ENCODE data around the gene IL20RA.

The IL20RA gene

DNA sequence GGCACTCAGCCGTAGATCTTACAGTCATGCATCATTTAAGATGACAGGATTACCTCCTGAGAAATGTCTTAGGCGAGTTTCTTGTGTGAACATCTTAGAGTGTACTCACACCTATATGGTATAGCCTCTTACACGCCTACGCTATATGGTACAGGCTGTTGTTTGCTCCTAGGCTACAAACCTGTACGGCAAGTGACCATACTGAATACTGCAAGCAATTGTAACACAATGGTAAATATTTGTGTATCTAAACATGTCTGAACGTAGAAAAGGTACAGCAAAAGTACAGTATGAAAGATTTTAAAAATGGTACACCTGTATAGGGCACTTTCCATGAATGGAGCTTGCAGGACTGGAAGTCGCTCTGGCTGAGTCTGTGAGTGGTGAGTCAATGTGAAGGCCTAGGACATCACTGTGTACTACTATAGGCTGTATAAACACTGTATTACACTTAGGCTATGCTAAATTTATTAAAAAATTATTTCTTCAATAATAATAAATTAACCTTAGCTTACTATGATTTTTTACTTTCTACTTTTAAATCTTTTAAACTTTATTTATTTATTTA lies 541 bp upstream of the IL20RA start:
- no peak for DNase-seq

GRCh38 chr6:137043710-137044365 lies 927 bp downstream of the IL20RA start:
- no peak for DNase-seq

- DNase-seq = no peak
These were observed 4.4 kb downstream of the IL20RA start for GRCh38 chr6:137040393-137040792.

DNA sequence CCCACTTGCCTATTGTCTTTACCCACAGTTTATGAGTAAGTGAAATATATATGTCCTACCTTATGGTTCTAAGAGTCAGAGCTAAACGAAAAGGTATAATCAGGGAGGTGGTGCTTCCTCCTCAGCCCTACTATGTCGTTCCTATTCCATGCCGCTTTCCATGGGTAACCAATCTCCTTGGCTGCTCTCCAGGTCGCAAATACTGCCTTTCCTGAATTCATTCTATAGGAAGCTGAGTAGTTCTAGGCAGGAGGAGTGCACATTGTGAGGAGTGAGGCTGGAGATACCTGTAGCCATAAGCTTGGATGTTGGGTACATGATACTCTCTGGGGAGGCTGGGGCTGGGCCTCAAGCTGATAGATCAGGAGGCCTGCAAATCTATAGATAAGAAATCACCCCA lies 5.8 kb downstream of the IL20RA start:
- DNase-seq = no peak

DNA sequence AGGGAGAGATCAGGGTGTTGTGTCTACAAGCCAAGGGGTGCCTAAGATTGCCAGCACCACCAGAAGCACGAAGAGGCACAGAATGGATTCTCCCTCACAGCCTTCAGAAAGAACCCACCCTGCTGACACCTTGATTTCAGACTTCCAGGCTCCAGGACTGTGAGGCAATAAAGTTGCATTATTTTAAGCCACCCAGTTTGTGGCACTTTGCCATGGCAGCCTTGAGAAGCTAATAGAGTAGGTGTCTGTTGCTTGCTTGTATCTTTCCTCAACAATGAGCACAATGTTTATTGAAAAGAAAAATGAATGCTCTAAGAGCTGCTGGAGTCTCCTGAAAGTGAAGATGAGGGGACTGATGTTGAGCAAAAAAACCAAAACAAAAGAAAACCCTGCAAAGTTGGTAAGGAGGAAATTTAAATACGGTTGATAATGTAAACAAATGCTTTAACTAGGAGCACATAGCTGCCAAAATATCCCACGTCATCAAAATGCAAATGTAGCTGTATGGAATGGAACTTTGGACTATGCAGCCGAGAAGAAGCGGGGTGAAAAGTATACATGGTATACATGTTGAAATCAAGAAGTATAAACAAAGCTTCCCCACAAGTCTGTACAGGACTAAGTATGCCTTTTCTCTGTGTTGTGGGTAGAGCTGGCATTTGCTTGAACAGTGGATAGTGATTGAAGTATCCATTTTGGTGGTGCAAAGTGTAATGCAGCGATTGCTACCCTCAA lies 8.0 kb downstream of the IL20RA start:
- DNase-seq = no peak

GRCh38 chr6:137033828-137034227 lies 10.9 kb downstream of the IL20RA start:
- no peak for DNase-seq

DNA sequence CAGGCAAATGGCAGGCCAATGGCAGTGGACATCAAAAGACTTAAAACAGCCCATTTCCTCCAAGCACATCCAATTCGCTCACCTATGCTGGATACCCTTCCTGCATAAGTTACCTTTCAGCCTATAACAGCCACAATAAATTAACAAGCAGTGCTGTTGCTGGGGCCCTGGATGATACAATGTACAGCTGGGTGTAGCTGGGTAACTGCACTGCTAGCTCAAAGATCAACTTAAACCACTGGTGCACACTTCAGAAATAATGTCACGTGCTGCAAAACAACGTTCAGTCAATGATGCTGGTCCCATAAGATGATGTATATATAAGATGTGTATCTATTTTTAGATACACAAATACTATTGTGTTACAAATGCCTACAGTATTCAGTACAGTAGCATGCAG lies 13.6 kb downstream of the IL20RA start:
- no peak for DNase-seq

GRCh38 chr6:137028912-137029311 lies 15.9 kb downstream of the IL20RA start:
- no peak for DNase-seq

GRCh38 chr6:137025786-137026730 lies 18.7 kb downstream of the IL20RA start:
- no peak for DNase-seq

- no peak for DNase-seq
These were observed 20.4 kb downstream of the IL20RA start for GRCh38 chr6:137024237-137024990.

DNA sequence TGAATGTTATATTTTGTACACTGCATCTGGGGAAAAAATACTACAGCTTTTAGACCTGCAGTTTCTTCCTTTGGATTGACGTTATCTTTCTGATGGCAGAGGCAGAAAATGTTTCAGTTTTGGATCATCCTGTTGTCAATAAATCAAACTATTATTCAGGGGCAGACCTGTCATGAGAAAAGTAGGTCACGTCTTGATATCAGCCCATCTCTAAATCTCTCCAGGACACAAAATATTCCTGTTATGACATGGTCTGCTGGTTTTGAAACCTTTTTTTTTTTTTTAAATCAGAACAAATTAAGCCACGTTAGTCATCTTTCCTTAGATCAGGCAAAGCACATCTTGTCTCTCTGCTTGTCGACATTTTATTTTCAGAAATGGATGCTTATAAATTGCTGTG lies 24.0 kb downstream of the IL20RA start:
- no peak for DNase-seq

DNA sequence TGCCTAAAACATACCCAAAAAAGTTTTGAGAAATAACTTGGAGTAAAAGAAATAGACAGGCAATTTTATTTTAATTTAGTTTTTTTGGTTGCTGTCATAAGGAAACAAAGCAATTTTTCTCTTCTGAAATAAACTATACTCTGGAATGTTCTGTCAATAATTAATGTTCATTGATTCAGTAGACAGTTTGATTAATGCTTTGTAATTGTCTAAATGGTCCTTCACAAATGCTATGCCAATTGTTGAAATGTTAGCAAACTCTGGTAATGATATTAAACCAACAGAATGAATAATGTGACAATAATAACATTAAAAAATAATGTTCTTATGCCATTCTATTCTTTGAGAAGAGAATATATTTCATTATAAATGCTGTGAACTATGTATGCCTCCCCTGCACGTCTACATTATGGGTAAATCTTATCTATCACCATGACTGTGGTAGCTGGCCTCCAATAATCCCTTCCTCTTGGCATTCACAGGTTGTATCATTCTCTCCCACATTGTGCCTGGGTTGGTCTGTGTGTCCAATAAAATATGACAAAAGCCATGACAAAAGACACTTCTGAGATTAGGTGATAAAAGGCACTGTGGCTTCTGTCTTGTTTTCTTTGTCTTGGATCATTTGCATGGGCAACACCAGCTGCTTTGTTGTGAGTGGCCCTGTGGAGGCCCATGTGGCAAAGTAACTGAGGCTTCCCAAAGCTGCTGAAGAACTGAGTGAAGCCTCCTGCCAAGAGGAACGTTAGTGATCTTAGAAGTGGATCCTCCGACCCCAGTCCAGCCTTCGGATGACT lies 25.1 kb downstream of the IL20RA start:
- DNase-seq = no peak

GRCh38 chr6:137017081-137017480 lies 27.7 kb downstream of the IL20RA start:
- DNase-seq = no peak

DNA sequence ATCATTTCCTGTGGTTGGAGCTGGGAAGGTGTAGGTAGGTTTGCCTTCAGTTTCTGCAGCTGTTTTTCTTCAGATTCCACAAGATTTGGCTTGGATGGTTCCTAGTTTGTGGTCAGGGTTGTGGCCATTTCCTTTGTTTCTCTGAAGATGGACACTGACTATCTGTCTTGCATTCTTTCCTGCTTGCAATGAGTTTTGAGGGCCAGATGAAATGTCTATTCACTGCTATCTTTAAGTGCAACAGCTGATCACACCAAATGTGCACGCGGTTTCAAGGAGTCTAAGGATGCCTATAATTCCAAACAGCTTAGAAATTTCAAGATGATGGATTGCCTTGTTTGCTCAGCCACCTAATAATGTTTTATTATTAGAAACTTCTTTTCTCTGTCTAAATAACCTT lies 28.4 kb downstream of the IL20RA start:
- no peak for DNase-seq

GRCh38 chr6:137015943-137016342 lies 28.8 kb downstream of the IL20RA start:
- DNase-seq = no peak

- DNase-seq = peak; percentile 13
These were observed 30.8 kb downstream of the IL20RA start for GRCh38 chr6:137013738-137014602.

DNA sequence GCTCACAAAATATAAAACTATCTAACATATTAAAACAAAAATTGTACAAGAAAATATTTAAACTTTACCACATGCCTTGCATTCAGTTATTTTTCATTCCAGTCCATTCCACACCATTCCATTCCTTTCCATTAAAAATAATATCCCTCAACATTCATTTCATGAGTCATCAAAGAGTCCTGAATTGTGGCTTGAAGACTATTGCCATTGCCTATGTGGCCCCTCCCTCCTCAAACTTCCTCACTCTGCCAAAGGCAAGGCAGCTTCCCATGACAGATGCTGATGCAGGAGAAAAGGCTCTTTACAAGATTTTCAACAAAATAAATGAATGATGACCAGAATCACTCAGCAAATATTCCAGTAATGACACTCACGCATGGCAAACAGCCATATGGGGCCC lies 31.7 kb downstream of the IL20RA start:
- DNase-seq = peak; percentile 17

GRCh38 chr6:137011406-137011805 lies 33.4 kb downstream of the IL20RA start:
- DNase-seq = no peak

DNA sequence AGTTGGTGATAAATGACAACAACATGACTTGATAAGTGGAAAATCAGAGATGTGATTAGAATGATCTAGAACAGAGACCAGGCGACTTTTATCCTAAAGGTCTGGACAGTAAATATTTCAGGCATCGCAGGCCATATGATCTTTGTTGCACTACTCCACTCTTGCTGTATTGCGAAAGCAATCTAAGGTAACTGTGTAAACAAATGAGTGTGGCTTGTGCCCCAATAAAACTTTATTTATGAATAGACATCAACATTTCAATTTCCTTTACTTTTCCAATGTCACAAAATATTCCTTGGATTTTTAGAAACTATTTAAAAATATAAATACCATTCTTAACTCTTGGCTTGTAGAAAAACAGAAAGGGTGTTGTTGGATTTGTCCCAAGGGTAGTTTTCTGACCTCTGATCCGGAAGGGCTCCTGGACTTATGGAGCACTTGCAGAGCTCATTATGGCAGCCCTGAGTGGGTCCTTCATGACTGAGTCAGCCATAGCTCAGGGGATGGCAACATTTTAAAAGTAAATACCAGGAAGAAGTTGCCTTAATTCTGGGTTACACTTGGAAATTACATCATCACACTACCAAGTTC lies 34.5 kb downstream of the IL20RA start:
- no peak for DNase-seq

DNA sequence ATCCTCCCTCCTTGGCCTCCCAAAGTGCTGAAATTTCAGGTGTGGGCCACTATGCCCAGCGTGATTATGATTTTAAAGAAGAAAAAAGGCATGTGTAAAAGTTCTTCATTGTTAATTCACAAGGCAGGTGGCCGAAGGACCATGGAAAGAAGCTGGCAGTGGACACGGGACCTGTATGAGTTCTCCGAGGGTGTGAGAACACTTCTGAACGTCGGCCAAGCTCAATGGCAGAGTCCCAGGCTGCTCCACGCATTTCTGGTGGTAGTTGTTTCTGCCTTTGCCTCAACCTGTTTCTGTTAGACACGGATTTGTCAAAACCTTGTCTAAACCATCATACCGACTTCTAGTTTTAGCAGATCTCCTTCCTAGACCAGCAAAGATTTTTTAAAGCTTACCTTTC lies 36.6 kb downstream of the IL20RA start:
- DNase-seq = no peak

Data from NCI-H446 treated with DMSO at 0.1 percent for 48 hours (cell line).